HL-60/S4 treated with phorbol 12-myristate 13-acetate at 8.2 ng/mL for 4 days and 3 days (cell line): Measurements from ENCODE around the gene YWHAB.
"Not testable (repeated sequence)": the region's sequence is repeated elsewhere in the genome, so short reads cannot be mapped to it uniquely, and the experiment has no call there.

Experiments used
- in situ Hi-C: fragments of 300-500 bp; cut with MboI; formaldehyde crosslinking; loops from 2 replicates; pipeline ENCODE4 v1.15.0; 2022; ENCODE audit warnings: low sequenced_read_pairs

The YWHAB gene

GRCh38 chr20:44864493-44864892 is 21.0 kb upstream of the YWHAB start:
- in situ Hi-C loops, result loop anchor here (10.0 kb wide), 1 partner anchor 180 kb away; no protein-coding TSS in a partner anchor

GRCh38 chr20:44866703-44867335 is 18.7 kb upstream of the YWHAB start:
- in situ Hi-C loops, result loop anchor here (10.0 kb wide), 1 partner anchor 182 kb away; no protein-coding TSS in a partner anchor

- in situ Hi-C loops, result loop anchor here (10.0 kb wide), 1 partner anchor 185 kb away; no protein-coding TSS in a partner anchor
Measured at GRCh38 chr20:44869471-44869870, 16.0 kb upstream of the YWHAB start.

- in situ Hi-C loops, result not testable (repeated sequence)
Measured at GRCh38 chr20:44882360-44882759, 3.1 kb upstream of the YWHAB start.

GRCh38 chr20:44883214-44883902 is 2.1 kb upstream of the YWHAB start:
- in situ Hi-C loops, result no loop called here

GRCh38 chr20:44884907-44885391 is 556 bp upstream of the YWHAB start:
- in situ Hi-C loops, result no loop called here

- in situ Hi-C loops, result no loop called here
Measured at GRCh38 chr20:44886266-44886651, 754 bp downstream of the YWHAB start.

- in situ Hi-C loops, result no loop called here
Measured at GRCh38 chr20:44886828-44887227, 1.3 kb downstream of the YWHAB start.

- in situ Hi-C loops, result no loop called here
Measured at GRCh38 chr20:44887466-44887865, 2.0 kb downstream of the YWHAB start.

GRCh38 chr20:44888226-44889103 is 3.0 kb downstream of the YWHAB start:
- in situ Hi-C loops, result no loop called here

GRCh38 chr20:44891826-44892225 is 6.3 kb downstream of the YWHAB start:
- in situ Hi-C loops, result no loop called here

- in situ Hi-C loops, result no loop called here
Measured at GRCh38 chr20:44894959-44895358, 9.5 kb downstream of the YWHAB start.

- in situ Hi-C loops, result no loop called here
Measured at GRCh38 chr20:44896583-44896982, 11.1 kb downstream of the YWHAB start.

GRCh38 chr20:44897133-44897532 is 11.6 kb downstream of the YWHAB start:
- in situ Hi-C loops, result no loop called here

- in situ Hi-C loops, result no loop called here
Measured at GRCh38 chr20:44900231-44900854, 14.8 kb downstream of the YWHAB start.

GRCh38 chr20:44901974-44902373 is 16.5 kb downstream of the YWHAB start:
- in situ Hi-C loops, result no loop called here

- in situ Hi-C loops, result no loop called here
Measured at GRCh38 chr20:44904377-44904776, 18.9 kb downstream of the YWHAB start.

GRCh38 chr20:44908987-44909871 is 23.7 kb downstream of the YWHAB start:
- in situ Hi-C loops, result no loop called here

GRCh38 chr20:44909872-44910689 is 24.6 kb downstream of the YWHAB start, which contains the start of gene PABPC1L:
TSS of gene PABPC1L (plus strand) at chr20:44910060. CDS start at chr20:44910144, 84 bp downstream.
- in situ Hi-C loops, result no loop called here
